HG03460 (cell line): ENCODE results near the gene OTOR.

Experiments used
- ATAC-seq: cut with Tn5 transposase; IDR thresholded peaks from one replicate; pipeline ENCODE4 v1.9.1; 2021; ENCODE audit not compliant: unreplicated experiment

Gene OTOR, protein sequence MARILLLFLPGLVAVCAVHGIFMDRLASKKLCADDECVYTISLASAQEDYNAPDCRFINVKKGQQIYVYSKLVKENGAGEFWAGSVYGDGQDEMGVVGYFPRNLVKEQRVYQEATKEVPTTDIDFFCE

DNA sequence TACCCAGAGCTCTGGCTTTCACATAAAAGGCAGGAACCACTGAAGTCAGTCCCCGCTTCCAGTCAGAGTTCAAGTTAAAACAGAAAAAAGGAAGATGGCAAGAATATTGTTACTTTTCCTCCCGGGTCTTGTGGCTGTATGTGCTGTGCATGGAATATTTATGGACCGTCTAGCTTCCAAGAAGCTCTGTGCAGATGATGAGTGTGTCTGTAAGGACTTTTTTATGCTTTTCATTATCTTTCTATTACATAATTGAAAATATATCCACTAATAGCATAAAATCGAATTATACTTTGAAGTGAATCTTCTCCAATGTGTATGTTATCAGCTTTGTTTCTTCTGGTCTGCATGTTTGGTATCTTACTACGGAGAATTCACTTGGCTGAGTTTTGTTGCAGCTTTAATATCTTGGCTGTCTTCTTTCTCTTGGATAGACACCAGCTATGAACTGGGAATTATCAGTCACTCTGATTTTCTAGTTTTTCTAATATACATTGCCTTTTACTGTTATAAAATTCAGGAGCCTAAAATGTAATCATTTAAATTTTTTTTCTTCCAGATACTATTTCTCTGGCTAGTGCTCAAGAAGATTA lies at the start of gene OTOR:
TSS of gene OTOR (plus strand) at position 51 of the 593 bp plus-strand sequence. CDS start at position 95, 44 bp downstream.
- ATAC-seq: no peak

DNA sequence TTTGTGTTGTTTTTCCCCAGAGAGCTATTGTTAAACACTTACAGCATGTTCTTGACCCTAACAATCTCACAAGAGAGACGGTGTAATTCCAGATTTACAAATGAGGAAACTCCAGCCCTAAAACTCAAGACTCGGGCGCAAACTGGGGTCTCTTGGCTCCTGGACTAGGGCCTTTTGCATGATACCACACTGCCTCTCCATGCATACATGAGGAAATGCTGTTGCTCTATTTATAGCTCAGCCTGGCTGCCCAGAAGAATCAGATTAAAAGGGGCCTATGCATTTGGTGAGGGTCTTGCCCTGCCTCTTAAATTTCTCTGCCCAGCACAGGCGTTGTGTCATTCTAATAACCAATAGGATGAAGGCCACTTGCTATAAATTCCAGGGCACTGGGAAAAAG lies 48.9 kb upstream of the OTOR start:
- ATAC-seq: no peak

- no peak for ATAC-seq
These were observed 46.9 kb upstream of the OTOR start for GRCh38 chr20:16701296-16701695.

GRCh38 chr20:16703570-16703969 lies 44.6 kb upstream of the OTOR start:
- no peak for ATAC-seq

- ATAC-seq: no peak
These were observed 40.5 kb upstream of the OTOR start for GRCh38 chr20:16707674-16708073.

DNA sequence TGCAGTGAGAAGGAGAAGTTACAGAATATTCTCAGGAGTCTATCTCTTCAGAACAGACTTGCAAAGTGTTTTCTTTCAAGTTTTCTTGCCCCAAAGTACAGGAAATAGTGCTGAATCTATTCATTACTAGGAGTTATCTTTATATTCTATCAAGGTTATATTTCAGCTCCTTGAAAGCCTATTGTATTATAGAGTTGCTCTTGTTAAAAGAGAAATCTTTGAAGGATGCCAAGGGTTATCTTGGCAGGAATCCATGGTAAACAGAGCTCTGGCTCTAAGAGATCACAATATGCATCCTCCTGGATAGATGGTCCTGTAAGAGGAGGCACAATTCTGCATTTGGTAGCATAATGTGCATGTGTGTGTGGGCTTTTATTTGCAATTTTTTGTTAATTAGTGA lies 39.6 kb upstream of the OTOR start:
- no peak for ATAC-seq

- peak; percentile 86 for ATAC-seq
These were observed 39.1 kb upstream of the OTOR start for GRCh38 chr20:16709017-16709416.

- no peak for ATAC-seq
These were observed 37.4 kb upstream of the OTOR start for GRCh38 chr20:16710781-16711180.

GRCh38 chr20:16711661-16712258 lies 36.4 kb upstream of the OTOR start:
- no peak for ATAC-seq

DNA sequence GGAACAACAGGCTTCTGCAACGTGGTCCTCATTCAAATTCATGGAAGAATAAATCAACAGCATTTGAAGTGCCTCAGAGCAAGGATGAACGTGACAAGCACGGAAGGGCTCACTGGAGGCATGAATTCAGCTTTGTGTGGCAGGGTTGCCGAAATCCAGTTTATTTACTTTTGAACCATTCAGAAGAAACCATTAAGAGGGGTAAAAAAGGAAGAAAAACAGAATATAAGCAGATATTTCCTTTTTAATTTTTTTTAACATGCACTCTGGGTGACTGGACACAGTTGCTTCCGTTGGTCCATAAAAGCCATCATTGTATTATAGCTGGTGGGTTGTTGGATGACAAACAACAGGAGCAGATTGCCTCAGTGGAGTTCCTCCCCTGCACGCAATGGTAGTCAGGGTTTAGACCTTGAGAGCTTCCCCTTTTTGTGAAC lies 35.6 kb upstream of the OTOR start:
- no peak for ATAC-seq

- ATAC-seq: no peak
These were observed 35.1 kb upstream of the OTOR start for GRCh38 chr20:16713066-16713465.

GRCh38 chr20:16714242-16714641 lies 33.9 kb upstream of the OTOR start:
- ATAC-seq: no peak

DNA sequence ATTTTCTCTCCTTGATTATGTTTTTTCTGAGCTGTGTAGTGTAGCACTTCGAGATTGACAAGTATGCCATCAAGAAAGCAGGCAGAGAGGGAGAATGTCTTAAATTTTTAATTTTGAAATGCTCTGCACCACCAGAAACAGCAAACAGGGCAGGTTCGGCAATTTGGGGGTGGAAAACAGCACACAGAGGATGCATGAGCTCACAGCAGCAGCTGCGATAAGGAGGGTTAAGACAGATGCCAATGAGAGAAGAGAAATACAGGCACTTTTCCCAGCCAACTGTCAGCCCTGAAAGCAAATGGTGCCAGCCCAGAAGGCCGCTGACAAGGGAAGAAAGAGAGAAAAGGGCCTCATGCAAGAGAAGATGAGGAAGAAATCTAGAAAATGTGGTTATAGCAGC lies 33.4 kb upstream of the OTOR start:
- no peak for ATAC-seq

DNA sequence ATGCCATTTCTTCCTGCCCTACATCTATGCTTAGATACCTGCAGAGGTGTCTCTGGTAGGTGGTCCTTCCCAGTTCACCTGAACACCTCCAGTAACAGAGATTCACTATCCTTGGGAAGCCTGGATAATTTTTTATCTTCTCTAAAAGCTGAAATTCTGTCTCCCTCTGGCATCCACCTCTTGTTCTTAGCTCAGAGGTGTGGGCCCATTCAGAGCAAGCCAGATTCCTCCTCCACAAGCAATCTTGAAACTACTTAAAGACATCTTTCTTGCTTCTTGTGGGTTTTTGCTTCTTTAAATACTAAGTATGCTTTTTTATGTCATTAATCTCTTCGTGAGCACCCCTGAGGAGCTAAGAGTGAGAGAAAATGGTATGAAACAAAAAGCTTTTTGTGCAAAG lies 28.7 kb upstream of the OTOR start:
- ATAC-seq: no peak

- no peak for ATAC-seq
These were observed 19.1 kb upstream of the OTOR start for GRCh38 chr20:16729080-16729479.

- peak; percentile 98 for ATAC-seq
These were observed 18.3 kb upstream of the OTOR start, which contains the start of gene SNRPB2 for GRCh38 chr20:16729565-16730460. TSS of gene SNRPB2 (plus strand) at chr20:16730026. CDS start at chr20:16731703, 1,677 bp downstream.

GRCh38 chr20:16732506-16733152 lies 15.5 kb upstream of the OTOR start:
- ATAC-seq: no peak

DNA sequence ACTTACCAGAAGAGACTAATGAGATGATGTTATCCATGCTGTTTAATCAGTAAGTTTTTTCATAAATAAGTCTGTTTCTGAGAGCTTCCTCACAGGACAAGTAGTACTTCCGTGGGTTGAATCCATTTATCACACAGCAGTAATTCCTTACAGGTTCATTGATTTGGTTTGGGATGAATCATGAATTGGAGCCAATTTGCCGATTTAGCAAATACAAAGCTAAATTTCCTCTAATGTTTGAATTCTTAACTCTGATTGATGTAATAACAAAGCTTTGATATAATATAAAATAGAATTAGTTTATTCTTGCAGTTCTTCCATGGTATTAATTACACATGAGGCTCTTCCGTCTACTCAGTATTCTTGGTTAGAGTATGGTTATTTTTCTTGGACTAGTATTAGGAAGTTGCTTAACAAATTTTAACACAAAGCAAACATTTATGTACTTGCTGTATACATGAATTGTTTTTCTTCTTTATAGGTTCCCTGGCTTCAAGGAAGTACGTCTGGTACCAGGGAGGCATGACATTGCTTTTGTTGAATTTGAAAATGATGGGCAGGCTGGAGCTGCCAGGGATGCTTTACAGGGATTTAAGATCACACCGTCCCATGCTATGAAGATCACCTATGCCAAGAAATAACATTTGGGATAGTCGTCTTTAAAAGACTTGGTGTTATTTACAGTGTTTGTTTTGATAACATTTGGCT lies 7.6 kb upstream of the OTOR start:
- no peak for ATAC-seq

- ATAC-seq: no peak
These were observed 3.9 kb upstream of the OTOR start for GRCh38 chr20:16744178-16744807.

DNA sequence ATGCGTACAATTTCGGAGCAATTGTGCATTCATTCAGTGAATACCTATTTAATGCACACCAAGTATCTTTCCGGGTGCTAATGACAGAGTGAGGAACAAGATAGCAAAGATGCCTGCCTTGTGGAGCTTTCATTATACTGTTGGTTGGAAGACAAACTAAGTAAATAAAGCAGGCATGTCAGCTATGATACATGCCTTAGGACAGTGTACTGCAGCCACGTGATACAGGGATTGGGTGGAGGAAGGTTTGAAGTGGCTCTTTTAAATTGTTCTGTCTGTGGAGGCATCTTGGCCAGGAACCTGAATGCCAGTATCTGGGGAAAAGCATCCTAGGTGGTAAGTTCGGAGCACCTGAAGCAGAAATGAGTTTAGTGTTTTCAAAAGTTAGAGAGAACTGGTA lies 3.0 kb upstream of the OTOR start:
- no peak for ATAC-seq
